ENCODE measurements around the gene MAP3K21.

Gene MAP3K21

GRCh38 chr1:233364026-233364425 is 36.5 kb downstream of the MAP3K21 start:
- TF ChIP-seq EZH2phosphoT487 (IDR thresholded peaks at IDR 0.05; ENCODE audit: low read depth): no peak
- no peak overlapping the region for H3K4me3 ChIP-seq (ENCODE audit: low read length)
- H3K9ac ChIP-seq (ENCODE audit: low read length): no peak overlapping the region
- H3K4me2 ChIP-seq (ENCODE audit: low read length): no peak overlapping the region
- H3K27ac ChIP-seq (ENCODE audit: low read length): no peak overlapping the region
- peaks cover 13% of the 10 kb centered on the region for H3K36me3 ChIP-seq (replicated peaks; ENCODE audit: low read depth, low read length)
- no peak overlapping the region for H2AFZ ChIP-seq (ENCODE audit: low read depth, low read length)
- H3K9me3 ChIP-seq (ENCODE audit: insufficient read depth, low read length): no peaks in the 10 kb centered on the region
- no peaks in the 10 kb centered on the region for H3K79me2 ChIP-seq (ENCODE audit: low read length)
- no peaks in the 10 kb centered on the region for H3K27me3 ChIP-seq (ENCODE audit: low read depth, low read length)
- peaks cover 4% of the 10 kb centered on the region; the same call in 1 of the 2 replicates for H4K20me1 ChIP-seq (ENCODE audit: insufficient read depth, low read length)
- no peaks in the 10 kb centered on the region for H3K4me1 ChIP-seq (ENCODE audit: low read length)

GRCh38 chr1:233364695-233365539 is 37.4 kb downstream of the MAP3K21 start:
- Histone ChIP-seq H3K4me1 (ENCODE audit: low read length) (no peaks in the 10 kb centered on the region), H3K4me3 (ENCODE audit: low read length) (no peak overlapping the region), H3K27me3 (ENCODE audit: low read depth, low read length) (no peaks in the 10 kb centered on the region), H3K9me3 (ENCODE audit: insufficient read depth, low read length) (no peaks in the 10 kb centered on the region), H3K27ac (ENCODE audit: low read length) (no peak overlapping the region), H3K36me3 (replicated peaks; ENCODE audit: low read depth, low read length) (peaks cover 8% of the 10 kb centered on the region), H2AFZ (ENCODE audit: low read depth, low read length) (no peak overlapping the region), H3K79me2 (ENCODE audit: low read length) (no peaks in the 10 kb centered on the region), H4K20me1 (ENCODE audit: insufficient read depth, low read length) (peaks cover 4% of the 10 kb centered on the region; the same call in 1 of the 2 replicates), H3K9ac (ENCODE audit: low read length) (no peak overlapping the region), H3K4me2 (ENCODE audit: low read length) (no peak overlapping the region)
- TF ChIP-seq EZH2phosphoT487 (IDR thresholded peaks at IDR 0.05; ENCODE audit: low read depth) (no peak), CTCF (IDR thresholded peaks at IDR 0.05; ENCODE audit: low read depth, low read length) (peak; percentile 78)

GRCh38 chr1:233366575-233366974 is 39.1 kb downstream of the MAP3K21 start:
- Histone ChIP-seq H2AFZ (ENCODE audit: low read depth, low read length) (no peak overlapping the region), H3K36me3 (replicated peaks; ENCODE audit: low read depth, low read length) (no peaks in the 10 kb centered on the region), H3K4me1 (ENCODE audit: low read length) (no peaks in the 10 kb centered on the region), H3K9me3 (ENCODE audit: insufficient read depth, low read length) (no peaks in the 10 kb centered on the region), H4K20me1 (ENCODE audit: insufficient read depth, low read length) (peaks cover 4% of the 10 kb centered on the region; the same call in 1 of the 2 replicates), H3K79me2 (ENCODE audit: low read length) (no peaks in the 10 kb centered on the region), H3K4me2 (ENCODE audit: low read length) (no peak overlapping the region), H3K4me3 (ENCODE audit: low read length) (no peak overlapping the region), H3K27me3 (ENCODE audit: low read depth, low read length) (no peaks in the 10 kb centered on the region), H3K27ac (ENCODE audit: low read length) (no peak overlapping the region), H3K9ac (ENCODE audit: low read length) (no peak overlapping the region)
- no peak for TF ChIP-seq CTCF (IDR thresholded peaks at IDR 0.05; ENCODE audit: low read depth, low read length)
- no peak for TF ChIP-seq EZH2phosphoT487 (IDR thresholded peaks at IDR 0.05; ENCODE audit: low read depth)

GRCh38 chr1:233367057-233367803 is 39.7 kb downstream of the MAP3K21 start:
- no peak for TF ChIP-seq EZH2phosphoT487 (IDR thresholded peaks at IDR 0.05; ENCODE audit: low read depth)
- TF ChIP-seq CTCF (IDR thresholded peaks at IDR 0.05; ENCODE audit: low read depth, low read length): no peak
- Histone ChIP-seq H3K27me3 (ENCODE audit: low read depth, low read length) (no peaks in the 10 kb centered on the region), H3K4me2 (ENCODE audit: low read length) (no peak overlapping the region), H3K79me2 (ENCODE audit: low read length) (no peaks in the 10 kb centered on the region), H4K20me1 (ENCODE audit: insufficient read depth, low read length) (peaks cover 4% of the 10 kb centered on the region; the same call in 1 of the 2 replicates), H3K4me3 (ENCODE audit: low read length) (no peak overlapping the region), H3K9me3 (ENCODE audit: insufficient read depth, low read length) (no peaks in the 10 kb centered on the region), H3K27ac (ENCODE audit: low read length) (no peak overlapping the region), H2AFZ (ENCODE audit: low read depth, low read length) (no peak overlapping the region), H3K4me1 (ENCODE audit: low read length) (no peaks in the 10 kb centered on the region), H3K36me3 (replicated peaks; ENCODE audit: low read depth, low read length) (peaks cover 5% of the 10 kb centered on the region), H3K9ac (ENCODE audit: low read length) (no peak overlapping the region)
